ENCODE results near the gene PPP4C. TPM values are rescaled to one million over a fixed set of nuclear protein-coding genes. Genes with fewer than 3 reads are reported as not detected.

Gene PPP4C
- total and polyA plus RNA-seq, 12 donors = 39.2 to 136 (median 80.8) TPM

DNA sequence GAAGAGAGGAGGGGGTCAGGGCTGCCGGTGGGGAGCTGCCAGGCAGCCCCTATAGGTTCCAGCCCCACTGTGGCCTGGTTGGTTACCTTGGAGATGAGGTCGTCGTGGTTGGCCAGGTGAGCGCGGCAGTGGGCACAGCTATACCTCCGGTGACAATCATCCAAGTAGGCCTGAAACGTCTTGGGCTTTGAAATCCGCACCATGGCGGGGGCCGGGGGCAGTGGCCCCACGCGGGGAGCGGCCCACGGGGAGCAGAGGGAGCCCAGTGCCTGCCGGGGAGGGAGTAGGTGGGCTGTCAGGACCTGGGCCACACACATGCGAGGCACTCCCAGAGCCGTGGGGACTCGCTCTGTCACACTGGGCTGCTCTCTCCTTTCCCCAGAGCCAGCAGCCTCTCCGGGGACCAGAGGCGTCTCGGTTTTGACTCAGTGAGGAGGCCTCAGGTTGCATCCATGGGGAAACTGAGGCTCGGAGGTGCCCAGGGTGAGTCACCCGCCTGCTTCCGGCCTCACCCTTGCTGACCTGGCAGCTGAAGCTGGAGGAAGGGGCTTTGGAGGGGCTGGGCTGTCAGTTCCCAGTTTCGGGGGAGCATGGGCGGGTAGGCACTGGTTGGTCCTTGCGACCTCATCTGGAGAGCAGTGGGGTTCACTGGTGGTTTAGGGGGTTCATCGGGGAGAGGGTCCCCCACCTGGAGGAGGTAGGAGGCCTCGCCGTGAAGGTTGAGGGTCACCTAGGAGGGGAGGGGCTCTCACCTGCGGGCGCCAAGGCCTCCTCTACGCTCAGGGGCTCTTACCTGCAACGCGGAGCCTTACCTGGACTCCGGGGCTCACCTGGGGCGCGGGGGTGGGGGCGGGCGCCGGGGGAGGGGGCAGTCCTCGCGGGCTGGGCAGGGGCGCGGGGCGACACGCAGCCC lies 19.6 kb downstream of the PPP4C start:
- Histone ChIP-seq H3K27me3 (no peaks in the 10 kb centered on the region), H3K9me3 (replicated peaks in 1 of 3) (peaks cover 0 to 9% (median 0%) of the 10 kb centered on the region in 3 donors), H3K4me3 (peak overlapping the region in 3 of 4 donors; percentile 70 to 96 (median 75)), H3K27ac (peak overlapping the region; percentile 35 to 93 (median 84)), H3K4me1 (replicated peaks in 1 of 2) (peaks cover 17 to 37% of the 10 kb centered on the region in 2 donors), H3K36me3 (replicated peaks in 1 of 2) (peaks cover 0 to 15% of the 10 kb centered on the region in 2 donors)
- TF ChIP-seq, protein P1, sequence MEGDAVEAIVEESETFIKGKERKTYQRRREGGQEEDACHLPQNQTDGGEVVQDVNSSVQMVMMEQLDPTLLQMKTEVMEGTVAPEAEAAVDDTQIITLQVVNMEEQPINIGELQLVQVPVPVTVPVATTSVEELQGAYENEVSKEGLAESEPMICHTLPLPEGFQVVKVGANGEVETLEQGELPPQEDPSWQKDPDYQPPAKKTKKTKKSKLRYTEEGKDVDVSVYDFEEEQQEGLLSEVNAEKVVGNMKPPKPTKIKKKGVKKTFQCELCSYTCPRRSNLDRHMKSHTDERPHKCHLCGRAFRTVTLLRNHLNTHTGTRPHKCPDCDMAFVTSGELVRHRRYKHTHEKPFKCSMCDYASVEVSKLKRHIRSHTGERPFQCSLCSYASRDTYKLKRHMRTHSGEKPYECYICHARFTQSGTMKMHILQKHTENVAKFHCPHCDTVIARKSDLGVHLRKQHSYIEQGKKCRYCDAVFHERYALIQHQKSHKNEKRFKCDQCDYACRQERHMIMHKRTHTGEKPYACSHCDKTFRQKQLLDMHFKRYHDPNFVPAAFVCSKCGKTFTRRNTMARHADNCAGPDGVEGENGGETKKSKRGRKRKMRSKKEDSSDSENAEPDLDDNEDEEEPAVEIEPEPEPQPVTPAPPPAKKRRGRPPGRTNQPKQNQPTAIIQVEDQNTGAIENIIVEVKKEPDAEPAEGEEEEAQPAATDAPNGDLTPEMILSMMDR (IDR thresholded peaks at IDR 0.05) = no peak
- TF ChIP-seq POLR2A (IDR thresholded peaks at IDR 0.05) = no peak
- 10 to 13% (median 12%) methylated on average over 12 to 47 of the region's 47 CpGs for WGBS, 4 donors
- intact Hi-C loops (cut with DNase I) = loop anchor here in 1 of 2 donors (5.0 kb wide), 1 partner anchor 37 kb away; no protein-coding TSS in a partner anchor
- DNase-seq = peak in 3 of 7 donors; percentile 45 to 69 (median 45)

DNA sequence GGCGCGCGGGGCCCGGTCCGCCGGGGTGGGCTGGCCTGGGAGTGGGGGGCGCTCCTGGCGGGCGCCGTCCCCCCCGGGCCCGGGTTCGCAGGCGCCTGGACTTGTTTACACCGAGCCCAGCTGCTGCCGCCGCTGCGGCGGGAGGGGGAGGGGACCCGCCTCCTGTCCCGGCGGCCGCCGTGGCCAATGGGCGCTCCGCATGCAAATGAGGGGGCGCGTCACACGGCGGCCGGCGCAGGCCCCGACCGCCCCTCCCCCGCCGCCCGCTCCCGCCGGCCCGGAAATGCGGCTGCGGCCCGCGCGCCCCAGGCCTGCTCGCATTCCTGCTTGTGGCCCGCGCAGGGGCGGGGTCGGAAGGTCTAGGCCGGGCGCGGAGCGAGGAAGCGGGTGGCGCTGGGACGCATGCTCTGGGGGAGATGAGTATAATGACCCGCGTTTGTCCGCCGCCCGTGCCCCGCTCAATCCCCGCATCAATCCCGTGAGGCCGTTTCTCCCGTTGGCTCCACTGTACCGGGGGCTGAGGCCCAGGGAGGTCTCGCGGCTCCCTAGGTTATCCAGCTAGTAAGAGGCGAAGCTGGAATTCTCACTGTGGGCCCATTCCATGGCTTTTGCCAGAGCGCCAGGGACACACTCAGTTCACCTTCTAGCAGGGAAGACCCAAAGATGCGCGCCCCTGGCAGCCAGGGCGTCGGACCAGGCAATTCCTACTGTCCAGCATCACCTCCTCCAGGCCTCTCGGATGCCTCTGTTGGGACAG lies 20.5 kb downstream of the PPP4C start, which contains the start of gene YPEL3:
Gene YPEL3 (minus strand): TSS at position 109 of the 757 bp plus-strand sequence. CDS start 731 bp downstream, outside the sequence.
- 9 to 94% (median 17%) methylated on average over 4 to 73 of the region's 77 CpGs for WGBS, 4 donors
- intact Hi-C loops (cut with DNase I) = loop anchor here in 1 of 2 donors (5.0 kb wide), 1 partner anchor 36 kb away; no protein-coding TSS in a partner anchor
- TF ChIP-seq POLR2A (IDR thresholded peaks at IDR 0.05) = peak in 1 of 2 donors; percentile 75
- TF ChIP-seq, protein P1 (IDR thresholded peaks at IDR 0.05) = no peak
- Histone ChIP-seq H3K27ac (peak within 1 kb of the TSS; percentile 69 to 93 (median 84)), H3K4me1 (replicated peaks in 1 of 2) (peaks cover 17 to 33% of the 10 kb centered on the region in 2 donors), H3K36me3 (replicated peaks in 1 of 2) (peaks cover 0 to 15% of the 10 kb centered on the region in 2 donors), H3K27me3 (no peaks in the 10 kb centered on the region), H3K9me3 (replicated peaks in 1 of 3) (peaks cover 0 to 9% (median 0%) of the 10 kb centered on the region in 3 donors), H3K4me3 (peak within 1 kb of the TSS in 3 of 4 donors; percentile 70 to 96 (median 75))
- peak; percentile 91 to 96 (median 95) for DNase-seq

DNA sequence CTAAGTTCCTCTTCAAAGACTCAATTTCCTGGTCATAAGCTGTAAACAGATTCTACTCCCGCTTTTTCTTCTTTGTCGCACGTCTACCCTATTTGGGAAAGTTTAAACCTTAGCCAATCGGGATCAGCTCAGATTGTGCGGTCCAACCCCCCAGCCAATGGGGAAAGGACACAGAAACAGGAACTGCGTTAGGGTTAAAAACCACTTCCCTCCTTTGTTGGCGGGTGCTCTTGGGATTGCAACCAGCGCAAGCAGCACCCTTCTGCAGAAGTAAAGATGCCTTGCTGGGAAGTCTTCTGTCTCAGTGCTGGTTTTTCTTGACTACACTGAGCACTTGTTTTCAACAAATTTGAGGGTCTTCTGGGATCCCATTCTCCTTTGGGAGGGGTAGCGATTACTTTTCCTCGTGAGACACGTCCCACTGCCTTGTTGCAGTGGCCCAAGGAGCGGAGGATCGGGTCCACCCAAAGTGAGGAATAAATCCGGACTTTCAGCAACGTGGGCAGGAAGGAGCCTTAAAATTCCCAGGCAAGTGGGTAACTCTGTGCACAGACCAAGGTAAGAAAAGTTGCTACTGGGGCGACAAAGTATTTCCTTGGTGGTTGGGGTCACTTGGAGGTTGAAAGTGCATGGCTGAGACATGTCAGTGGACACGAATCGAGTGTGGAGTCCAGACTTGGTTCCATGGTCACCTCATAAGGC lies 21.2 kb downstream of the PPP4C start:
- WGBS, 4 donors = 93 to 97% (median 94%) methylated on average over 18 of the region's 18 CpGs
- Histone ChIP-seq H3K4me1 (replicated peaks in 1 of 2) (peaks cover 17 to 29% of the 10 kb centered on the region in 2 donors), H3K9me3 (replicated peaks in 1 of 3) (peaks cover 0 to 9% (median 0%) of the 10 kb centered on the region in 3 donors), H3K4me3 (peak overlapping the region in 1 of 4 donors; percentile 96), H3K27ac (peak overlapping the region in 3 of 5 donors; percentile 84 to 93 (median 85)), H3K36me3 (replicated peaks in 1 of 2) (peaks cover 0 to 15% of the 10 kb centered on the region in 2 donors), H3K27me3 (no peaks in the 10 kb centered on the region)
- intact Hi-C loops (cut with DNase I) = loop anchor here in 1 of 2 donors (5.0 kb wide), 1 partner anchor 35 kb away; no protein-coding TSS in a partner anchor
- TF ChIP-seq, protein P1 (IDR thresholded peaks at IDR 0.05) = no peak
- no peak for TF ChIP-seq POLR2A (IDR thresholded peaks at IDR 0.05)
- DNase-seq = no peak

All from adrenal gland (tissue), 12 donors.